Tibial artery (tissue), 4 donors: ENCODE results near the gene CD300LG.

Experiments
- DNase-seq, 2 donors: peaks; one replicate each; pipeline ENCODE4 v3.0.0-alpha.2; 2019
- H3K27ac ChIP-seq, 2 donors: fragments of 200-600 bp; sonication (generic) in 1 of 2; 1 replicate in 1 of 2; 2 replicates in 1 of 2; pipeline ENCODE4 v1.5.1; 2018 to 2019; ENCODE audit warnings: mild to moderate bottlenecking in 1 of 2
- H3K27me3 ChIP-seq, 2 donors: fragments of 200-600 bp; sonication (generic) in 1 of 2; one replicate each; pipeline versions ENCODE4 v1.5.1 to v1.6.0; 2016 to 2019
- H3K36me3 ChIP-seq, 3 donors: fragments of 200-600 bp; sonication (generic) in 2 of 3; one replicate each; pipeline ENCODE4 v1.5.1; 2016 to 2019; ENCODE audit warnings: mild to moderate bottlenecking in 2 of 3
- H3K4me1 ChIP-seq, 4 donors: fragments of 200-600 bp; sonication (generic) in 2 of 4; 1 replicate in 3 of 4; 2 replicates in 1 of 4; pipeline ENCODE4 v1.5.1; 2016 to 2019
- H3K4me3 ChIP-seq, 2 donors: fragments of 200-600 bp; sonication (generic) in 1 of 2; 1 replicate in 1 of 2; 2 replicates in 1 of 2; pipeline ENCODE4 v1.5.1; 2018 to 2019; ENCODE audit warnings: mild to moderate bottlenecking in 2 of 2
- H3K9me3 ChIP-seq, 3 donors: fragments of 200-600 bp; sonication (generic) in 1 of 3; one replicate each; pipeline ENCODE4 v1.5.1; 2016 to 2019
- CTCF ChIP-seq, 2 experiments: fragments of 200-600 bp in 1 of 2; fragments of 450-650 bp in 1 of 2; IDR thresholded peaks; one replicate each; pipeline ENCODE4 v1.5.1; 2017 to 2019; ENCODE audit warnings: antibody characterized with exemption in 2 of 2, mild to moderate bottlenecking in 1 of 2, moderate library complexity in 1 of 2
- intact Hi-C: fragments of 100-400 bp; cut with DNase I; formaldehyde crosslinking; loops from one replicate; pipeline ENCODE4 v1.15.0; 2023; ENCODE audit warnings: low total_unique reads

Gene CD300LG

GRCh38 chr17:43805117-43805516 lies 41.9 kb upstream of the CD300LG start:
- no peak for DNase-seq
- Histone ChIP-seq H3K27ac (no peak overlapping the region), H3K27me3 (no peaks in the 10 kb centered on the region), H3K4me1 (no peaks in the 10 kb centered on the region), H3K36me3 (peaks cover 9 to 39% (median 28%) of the 10 kb centered on the region in 3 donors), H3K9me3 (no peaks in the 10 kb centered on the region), H3K4me3 (no peak overlapping the region)
- TF ChIP-seq CTCF (IDR thresholded peaks at IDR 0.05) = no peak
- intact Hi-C loops = no loop called here

- no peak overlapping the region for H3K27ac ChIP-seq
- intact Hi-C loops = no loop called here
- H3K27me3 ChIP-seq = no peaks in the 10 kb centered on the region
- H3K9me3 ChIP-seq = no peaks in the 10 kb centered on the region
- peaks cover 26 to 58% (median 31%) of the 10 kb centered on the region in 3 donors for H3K36me3 ChIP-seq
- H3K4me1 ChIP-seq = no peaks in the 10 kb centered on the region
- no peak for DNase-seq
- TF ChIP-seq CTCF (IDR thresholded peaks at IDR 0.05) = no peak
- no peak overlapping the region for H3K4me3 ChIP-seq
These were observed 38.9 kb upstream of the CD300LG start for GRCh38 chr17:43808076-43808475.

- intact Hi-C loops = no loop called here
- Histone ChIP-seq H3K9me3 (no peaks in the 10 kb centered on the region), H3K27me3 (no peaks in the 10 kb centered on the region), H3K4me3 (no peak overlapping the region), H3K36me3 (peaks cover 17 to 63% (median 42%) of the 10 kb centered on the region in 3 donors), H3K27ac (no peak overlapping the region), H3K4me1 (no peaks in the 10 kb centered on the region)
- DNase-seq = no peak
- no peak for TF ChIP-seq CTCF (IDR thresholded peaks at IDR 0.05)
These were observed 37.9 kb upstream of the CD300LG start for GRCh38 chr17:43809121-43809520.

GRCh38 chr17:43810226-43810715 lies 36.7 kb upstream of the CD300LG start:
- DNase-seq = no peak
- TF ChIP-seq CTCF (IDR thresholded peaks at IDR 0.05) = no peak
- peaks cover 17 to 68% (median 41%) of the 10 kb centered on the region in 3 donors for H3K36me3 ChIP-seq
- peaks cover 0 to 6% (median 0%) of the 10 kb centered on the region in 4 donors for H3K4me1 ChIP-seq
- H3K4me3 ChIP-seq = no peak overlapping the region
- intact Hi-C loops = no loop called here
- H3K9me3 ChIP-seq = no peaks in the 10 kb centered on the region
- H3K27ac ChIP-seq = no peak overlapping the region
- H3K27me3 ChIP-seq = no peaks in the 10 kb centered on the region

GRCh38 chr17:43810823-43811222 lies 36.2 kb upstream of the CD300LG start:
- no peaks in the 10 kb centered on the region for H3K27me3 ChIP-seq
- no peak overlapping the region for H3K4me3 ChIP-seq
- peaks cover 0 to 6% (median 0%) of the 10 kb centered on the region in 4 donors for H3K4me1 ChIP-seq
- H3K27ac ChIP-seq = no peak overlapping the region
- intact Hi-C loops = no loop called here
- H3K9me3 ChIP-seq = no peaks in the 10 kb centered on the region
- peaks cover 14 to 73% (median 43%) of the 10 kb centered on the region in 3 donors for H3K36me3 ChIP-seq
- no peak for TF ChIP-seq CTCF (IDR thresholded peaks at IDR 0.05)
- no peak for DNase-seq
